GM18517 (cell line): Measurements from ENCODE around the gene GLIS1.

Experiments
- ATAC-seq: cut with Tn5 transposase; IDR thresholded peaks from one replicate; pipeline ENCODE4 v1.9.1; 2021; ENCODE audit warnings: mild to moderate bottlenecking, moderate library complexity; ENCODE audit not compliant: unreplicated experiment

GLIS1 gene

GRCh38 chr1:53541263-53541625 is 197.7 kb downstream of the GLIS1 start:
- ATAC-seq: no peak

- ATAC-seq: no peak
These were observed 198.2 kb downstream of the GLIS1 start for GRCh38 chr1:53540604-53541262.

- no peak for ATAC-seq
These were observed 199.0 kb downstream of the GLIS1 start for GRCh38 chr1:53539711-53540603.

DNA sequence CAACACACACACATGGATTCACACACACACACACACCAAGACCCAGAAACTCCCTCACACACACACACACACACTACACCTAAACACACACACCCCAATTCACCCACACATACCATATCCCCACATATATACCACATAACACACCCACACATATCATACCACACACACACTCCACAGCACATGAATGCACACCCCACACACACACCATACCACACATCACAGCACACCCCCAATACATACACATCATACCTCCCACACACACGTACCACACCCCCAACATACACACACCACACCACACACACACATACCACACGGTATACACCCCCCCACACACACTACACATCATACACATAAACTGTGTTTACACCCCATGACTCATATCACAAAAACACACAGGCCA is 199.7 kb downstream of the GLIS1 start:
- ATAC-seq: no peak

- no peak for ATAC-seq
These were observed 202.4 kb downstream of the GLIS1 start for GRCh38 chr1:53536606-53537005.

GRCh38 chr1:53535846-53536245 is 203.1 kb downstream of the GLIS1 start:
- ATAC-seq: no peak

- ATAC-seq: no peak
These were observed 203.7 kb downstream of the GLIS1 start for GRCh38 chr1:53535226-53535625.

GRCh38 chr1:53532912-53533311 is 206.1 kb downstream of the GLIS1 start:
- ATAC-seq: no peak

DNA sequence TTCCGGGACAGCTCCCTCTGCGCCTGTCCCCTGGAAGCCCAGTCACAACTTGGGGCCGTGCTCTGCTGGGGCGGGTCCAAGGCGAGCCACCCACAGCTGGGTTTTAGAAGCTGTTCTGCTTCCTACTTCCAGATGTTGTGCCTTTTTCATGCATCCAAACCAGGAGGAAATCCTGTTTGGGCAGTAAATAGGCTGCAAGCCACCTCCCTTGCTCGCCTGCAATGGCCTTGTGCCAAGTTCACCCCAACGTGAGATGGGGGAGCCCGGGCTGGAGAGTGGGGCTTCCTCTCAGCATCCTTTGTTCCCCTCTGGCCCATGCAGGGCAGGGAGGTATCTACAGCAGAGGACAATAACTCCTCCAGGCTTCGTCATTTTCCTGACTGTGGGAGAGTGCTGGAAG is 206.6 kb downstream of the GLIS1 start:
- ATAC-seq: no peak

DNA sequence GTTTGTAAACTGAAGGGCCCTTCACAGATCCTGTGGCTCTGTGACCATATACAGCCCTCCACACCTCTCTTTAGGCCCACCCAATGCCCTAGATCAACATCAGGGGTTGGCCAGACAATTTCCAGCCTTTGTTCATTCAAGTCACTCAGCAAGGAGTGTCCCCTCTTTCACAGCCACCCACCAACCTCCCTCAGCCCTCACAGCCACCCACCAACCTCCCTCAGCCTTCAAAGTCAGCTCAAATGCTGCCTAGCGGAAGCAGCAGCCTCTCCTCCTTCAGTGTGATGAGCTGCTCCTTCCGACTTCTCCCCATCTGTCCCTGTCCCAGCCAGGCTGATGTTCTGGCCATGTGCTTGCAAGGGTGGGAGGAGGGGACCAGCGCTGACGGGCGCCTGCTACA is 208.4 kb downstream of the GLIS1 start:
- no peak for ATAC-seq

- no peak for ATAC-seq
These were observed 209.4 kb downstream of the GLIS1 start for GRCh38 chr1:53529555-53529954.

GRCh38 chr1:53527368-53527767 is 211.6 kb downstream of the GLIS1 start:
- ATAC-seq: no peak

DNA sequence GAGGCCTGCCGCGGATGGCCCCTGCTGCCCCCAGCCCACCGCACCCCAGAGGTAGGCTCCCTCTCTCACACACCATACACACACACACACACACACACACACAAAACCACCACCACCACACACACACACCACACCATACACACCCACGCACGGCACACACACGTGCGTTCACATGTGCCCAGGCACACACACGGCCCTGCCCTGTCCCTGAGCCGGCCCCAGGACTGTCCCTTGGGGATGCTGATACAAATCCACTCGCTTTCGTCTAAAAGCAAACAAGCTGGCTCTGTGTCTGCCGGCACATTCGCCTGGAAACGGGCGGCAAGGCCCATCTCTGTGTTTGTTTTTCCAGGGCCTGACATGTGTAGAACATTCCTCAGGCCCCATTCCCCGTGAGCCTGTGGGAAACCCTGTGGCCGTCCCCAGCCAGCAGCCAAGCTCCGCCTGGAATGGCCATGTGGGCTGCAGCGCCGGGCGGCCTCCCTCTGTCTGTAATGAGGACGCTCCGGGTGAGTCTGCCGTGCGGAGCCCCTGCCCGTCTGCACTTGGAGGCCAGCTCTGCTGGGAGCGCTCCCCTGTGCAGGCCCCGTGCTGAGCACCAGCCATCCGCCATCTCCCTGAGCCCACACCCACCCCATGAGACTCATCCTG is 212.4 kb downstream of the GLIS1 start:
- no peak for ATAC-seq

DNA sequence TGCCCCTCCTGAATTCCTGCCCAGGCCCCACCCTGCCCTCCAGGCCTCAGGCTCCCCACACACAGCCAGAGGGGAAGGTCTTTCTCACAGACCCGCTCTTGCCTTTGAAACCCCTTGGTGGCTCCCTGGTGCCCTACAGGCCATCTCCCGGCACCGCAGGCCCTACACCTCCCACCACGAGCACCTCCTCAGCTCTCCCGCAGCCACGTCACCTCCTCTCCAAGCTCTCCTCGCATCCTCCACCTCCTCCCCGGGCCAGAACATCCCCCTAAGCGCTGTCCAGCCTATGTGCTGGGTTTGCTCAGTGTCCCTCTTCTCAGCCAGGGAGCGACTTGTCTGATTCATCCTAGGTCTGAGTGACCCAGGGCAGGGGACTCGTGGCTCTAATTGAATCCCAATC is 213.4 kb downstream of the GLIS1 start:
- ATAC-seq: no peak

DNA sequence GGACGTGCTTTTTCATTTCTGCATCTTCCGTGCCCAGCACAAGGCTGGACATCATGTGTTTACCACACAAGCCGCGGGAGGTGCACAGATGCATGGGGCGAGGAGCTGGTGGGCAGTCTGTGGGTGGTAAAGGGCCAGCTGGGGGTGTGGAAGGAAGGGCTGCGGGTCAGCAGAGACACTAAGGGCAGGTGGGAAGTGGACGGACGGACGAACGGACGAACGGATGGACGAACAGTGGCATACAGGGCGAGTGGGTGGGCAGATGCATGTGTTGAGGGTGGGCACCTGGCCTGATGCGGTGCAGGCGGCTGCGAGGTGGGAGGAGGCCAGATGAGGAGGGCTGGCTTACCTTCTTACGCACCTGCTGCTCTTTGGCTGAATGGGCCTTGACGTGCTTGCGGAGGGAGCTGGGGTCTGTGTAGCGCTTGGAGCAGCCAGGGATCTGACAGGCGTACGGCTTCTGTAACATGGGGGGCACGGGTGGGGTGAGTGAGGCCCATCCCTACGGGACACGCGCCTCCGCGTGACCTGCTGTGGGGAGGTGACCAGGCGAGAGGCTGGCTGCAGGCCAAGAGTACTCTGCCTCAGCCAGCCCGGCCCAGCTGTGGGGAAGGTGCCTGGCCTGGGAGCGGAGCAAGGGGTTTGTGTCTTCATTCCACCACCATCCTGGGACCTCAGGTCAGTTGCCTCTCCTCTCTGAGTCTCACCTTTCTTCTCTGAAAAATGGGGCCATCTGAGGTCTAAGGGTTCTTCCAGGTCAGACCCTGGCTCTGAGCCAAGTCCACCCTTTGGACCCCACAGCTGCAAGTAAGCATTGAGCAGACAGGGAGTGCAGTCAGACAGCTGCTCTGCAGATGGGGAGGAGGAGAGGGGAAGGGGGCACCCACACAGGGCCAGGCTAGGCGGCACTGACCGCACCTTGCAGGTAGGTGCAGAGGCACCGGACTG is 214.3 kb downstream of the GLIS1 start:
- ATAC-seq: no peak

DNA sequence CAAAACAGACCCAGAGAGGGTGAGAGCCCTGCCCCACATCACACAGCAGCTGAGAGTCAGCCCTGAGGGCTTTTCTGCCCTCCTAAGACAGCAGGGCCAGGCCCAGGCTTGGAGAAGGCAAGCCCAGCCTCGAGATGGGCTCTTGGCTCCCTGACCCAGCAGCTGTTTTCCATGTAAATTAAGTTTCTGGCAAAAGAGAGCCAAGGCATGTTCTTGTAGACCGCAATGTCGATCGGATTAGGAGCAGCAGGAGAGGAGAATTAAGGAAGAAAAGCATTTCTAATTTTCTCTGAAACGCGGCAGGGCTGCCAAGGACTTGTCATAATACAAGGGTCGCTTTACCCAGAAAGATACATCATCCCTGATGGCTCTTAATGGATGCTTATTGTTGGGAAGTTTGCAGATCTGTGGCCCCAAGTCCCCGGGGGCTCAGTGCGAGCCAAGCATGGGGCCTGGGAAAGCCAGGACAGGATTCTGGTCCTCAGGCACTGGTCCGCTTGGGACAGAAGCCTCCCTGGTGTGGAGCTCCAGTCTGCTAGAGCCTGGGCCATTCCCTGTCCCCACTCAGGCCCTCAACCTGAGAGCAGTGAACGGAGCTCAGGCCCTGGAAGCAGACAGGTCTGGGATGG is 216.9 kb downstream of the GLIS1 start:
- no peak for ATAC-seq

DNA sequence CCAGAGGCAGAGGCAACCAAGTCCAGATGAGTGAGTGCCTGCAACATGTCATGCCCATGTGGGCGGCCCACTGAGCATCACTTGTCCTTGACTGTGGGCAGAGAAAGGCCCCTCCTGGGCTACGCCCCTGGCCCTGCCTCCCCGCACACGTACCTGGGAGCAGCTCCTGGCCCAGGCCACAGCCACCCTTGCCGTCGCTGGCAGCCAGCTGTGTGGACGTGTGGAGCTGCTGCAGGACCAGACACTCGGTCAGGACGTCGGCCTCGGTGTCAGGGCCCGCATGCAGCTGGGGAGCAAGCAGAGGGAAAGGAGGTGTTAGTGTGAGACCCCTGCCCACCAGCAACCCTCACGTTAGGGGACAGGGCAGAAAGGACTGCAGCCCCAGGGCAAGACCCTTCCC is 218.5 kb downstream of the GLIS1 start:
- ATAC-seq: no peak

GRCh38 chr1:53519421-53519820 is 219.5 kb downstream of the GLIS1 start:
- no peak for ATAC-seq

GRCh38 chr1:53518775-53519174 is 220.2 kb downstream of the GLIS1 start:
- ATAC-seq: no peak

DNA sequence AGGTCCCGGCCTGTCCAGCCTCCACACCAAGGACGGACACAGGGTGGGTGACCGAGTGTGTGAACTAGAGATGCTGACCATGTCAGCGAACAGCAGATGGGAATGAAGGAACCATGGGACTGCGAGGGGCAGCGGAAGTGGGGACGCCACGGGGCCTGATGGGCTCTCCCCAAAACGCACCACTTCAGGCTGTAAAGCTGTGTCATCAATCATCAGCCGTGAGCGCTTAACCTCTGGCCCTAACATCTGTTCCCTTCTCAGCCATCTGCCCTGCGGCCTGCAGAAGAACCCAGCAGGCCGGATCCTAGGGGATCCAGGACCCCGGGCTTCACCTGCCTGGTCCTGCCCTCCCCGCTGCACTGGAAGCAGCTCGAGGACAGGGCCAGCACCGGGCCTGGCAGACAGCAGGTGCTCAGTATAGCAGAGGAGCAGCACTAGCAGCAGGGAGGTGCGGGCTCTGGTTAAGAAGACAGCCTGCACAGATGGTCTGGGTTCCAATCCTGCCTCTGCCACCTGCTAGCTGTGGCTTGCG is 221.1 kb downstream of the GLIS1 start:
- no peak for ATAC-seq
